Prostate gland (tissue), 2 donors: ENCODE measurements around the gene AKIRIN2. TPM values are rescaled to one million over a fixed set of nuclear protein-coding genes. Genes with fewer than 3 reads are reported as not detected.
"Not testable (repeated sequence)": the region's sequence is repeated elsewhere in the genome, so short reads cannot be mapped to it uniquely, and the experiment has no call there.

ENCODE experiments used
- DNase-seq: peaks from one replicate; pipeline ENCODE4 v3.0.0-alpha.2; 2019; ENCODE audit warnings: low spot score
- H3K27ac ChIP-seq, 2 donors: fragments of 200-600 bp; sonication (generic); 2 replicates each; pipeline ENCODE4 v1.5.1; 2017 to 2019
- H3K27me3 ChIP-seq: fragments of 200-600 bp; sonication (generic); replicated peaks from 2 replicates; pipeline ENCODE4 v1.5.1; 2019; ENCODE audit not compliant: insufficient read depth
- H3K36me3 ChIP-seq, 2 donors: fragments of 200-600 bp; sonication (generic); 1 replicate in 1 of 2; 2 replicates in 1 of 2; pipeline versions ENCODE4 v1.5.1 to v1.8.1; 2017 to 2019
- H3K4me1 ChIP-seq: fragments of 200-600 bp; sonication (generic); replicated peaks from 2 replicates; pipeline ENCODE4 v1.5.1; 2019
- H3K4me3 ChIP-seq, 2 donors: fragments of 200-600 bp; sonication (generic); 2 replicates each; pipeline ENCODE4 v1.5.1; 2017 to 2019
- H3K9me3 ChIP-seq: fragments of 200-600 bp; sonication (generic); 2 replicates; pipeline ENCODE4 v1.5.1; 2017
- POLR2A ChIP-seq: fragments of 450-650 bp; IDR thresholded peaks from one replicate; pipeline ENCODE4 v1.6.1; 2016; ENCODE audit warnings: antibody characterized with exemption, mild to moderate bottlenecking
- POLR2AphosphoS5 ChIP-seq: sonication (generic); formaldehyde crosslinking; IDR thresholded peaks from one replicate; pipeline ENCODE4 v1.6.1; 2017; ENCODE audit warnings: antibody characterized with exemption
- WGBS: methylation state at CpG from one replicate; pipeline ENCODE4 v1.1.5; 2018; 5-methylcytosine and 5-hydroxymethylcytosine counted together
- intact Hi-C: fragments of 100-400 bp; cut with DNase I; formaldehyde crosslinking; loops from one replicate; pipeline ENCODE4 v1.14.2; 2022
- total RNA-seq, 2 donors: library from RNA; depleted of rRNA; stranded (reverse); fragments of >200 nt; gene quantifications; one replicate each; pipeline ENCODE4 v1.1.0, GENCODE V29; 2016
- TF ChIP-seq, protein P1 (sequence below), 4 experiments: fragments of 200-600 bp in 2 of 4; fragments of 450-650 bp in 2 of 4; sonication (generic) in 2 of 4; IDR thresholded peaks; 1 replicate in 3 of 4; 2 replicates in 1 of 4; pipeline ENCODE4 v1.5.1; 2016 to 2019; ENCODE audit warnings: antibody characterized with exemption in 4 of 4, mild to moderate bottlenecking in 2 of 4, moderate library complexity in 2 of 4

The AKIRIN2 gene
- total RNA-seq, 2 donors from 2014 or later = 28.4 to 44.1 TPM

DNA sequence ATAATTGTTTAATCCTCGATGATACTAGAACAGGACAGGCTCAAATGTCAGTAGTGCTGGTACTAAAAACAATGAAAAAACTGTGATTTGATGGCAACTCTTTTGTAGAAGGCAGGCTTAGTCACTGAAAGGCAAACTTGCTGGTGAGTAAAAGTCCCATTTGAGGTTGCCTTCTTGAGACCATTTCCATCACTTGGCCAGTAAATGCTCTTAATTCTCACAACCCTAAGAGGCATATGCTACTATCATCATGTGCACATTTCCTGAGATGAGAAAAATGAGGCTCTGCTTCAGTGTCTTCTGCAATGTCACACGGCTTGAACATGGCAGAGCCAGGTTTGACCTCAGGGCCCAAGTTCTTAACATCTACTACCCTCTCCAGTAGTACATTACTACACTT lies 9.9 kb downstream of the AKIRIN2 start:
- TF ChIP-seq POLR2AphosphoS5 = no peak
- TF ChIP-seq, protein P1, sequence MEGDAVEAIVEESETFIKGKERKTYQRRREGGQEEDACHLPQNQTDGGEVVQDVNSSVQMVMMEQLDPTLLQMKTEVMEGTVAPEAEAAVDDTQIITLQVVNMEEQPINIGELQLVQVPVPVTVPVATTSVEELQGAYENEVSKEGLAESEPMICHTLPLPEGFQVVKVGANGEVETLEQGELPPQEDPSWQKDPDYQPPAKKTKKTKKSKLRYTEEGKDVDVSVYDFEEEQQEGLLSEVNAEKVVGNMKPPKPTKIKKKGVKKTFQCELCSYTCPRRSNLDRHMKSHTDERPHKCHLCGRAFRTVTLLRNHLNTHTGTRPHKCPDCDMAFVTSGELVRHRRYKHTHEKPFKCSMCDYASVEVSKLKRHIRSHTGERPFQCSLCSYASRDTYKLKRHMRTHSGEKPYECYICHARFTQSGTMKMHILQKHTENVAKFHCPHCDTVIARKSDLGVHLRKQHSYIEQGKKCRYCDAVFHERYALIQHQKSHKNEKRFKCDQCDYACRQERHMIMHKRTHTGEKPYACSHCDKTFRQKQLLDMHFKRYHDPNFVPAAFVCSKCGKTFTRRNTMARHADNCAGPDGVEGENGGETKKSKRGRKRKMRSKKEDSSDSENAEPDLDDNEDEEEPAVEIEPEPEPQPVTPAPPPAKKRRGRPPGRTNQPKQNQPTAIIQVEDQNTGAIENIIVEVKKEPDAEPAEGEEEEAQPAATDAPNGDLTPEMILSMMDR (IDR thresholded peaks at IDR 0.05) = no peak
- TF ChIP-seq POLR2A = no peak
- Histone ChIP-seq H3K4me1 (peaks cover 3% of the 10 kb centered on the region), H3K9me3 (no peaks in the 10 kb centered on the region), H3K36me3 (no peaks in the 10 kb centered on the region), H3K4me3 (no peak overlapping the region), H3K27ac (no peak overlapping the region), H3K27me3 (no peaks in the 10 kb centered on the region)
- 47% methylated on average over 2 of the region's 2 CpGs for WGBS
- intact Hi-C loops = no loop called here
- DNase-seq = no peak

DNA sequence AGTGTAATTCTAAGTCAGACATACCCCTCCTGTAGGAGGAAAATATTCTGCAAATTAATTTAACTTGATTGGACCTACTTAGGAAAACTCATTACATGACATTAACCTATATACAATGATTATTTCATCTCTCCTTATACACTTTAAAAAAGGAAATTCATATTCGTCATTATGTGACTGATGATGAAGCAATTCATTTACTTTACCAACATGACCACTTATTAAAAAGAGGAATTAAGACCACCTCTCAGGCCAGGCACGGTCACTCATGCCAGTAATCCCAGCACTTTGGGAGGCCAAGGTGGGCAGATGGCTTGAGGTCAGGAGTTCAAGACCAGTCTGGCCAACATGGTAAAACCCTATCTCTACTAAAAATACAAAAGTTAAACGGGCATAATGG lies 11.6 kb downstream of the AKIRIN2 start:
- peaks cover 3% of the 10 kb centered on the region for H3K4me1 ChIP-seq
- TF ChIP-seq, protein P1 (IDR thresholded peaks at IDR 0.05) = no peak
- no peak overlapping the region for H3K27ac ChIP-seq
- H3K27me3 ChIP-seq = no peaks in the 10 kb centered on the region
- no peaks in the 10 kb centered on the region for H3K9me3 ChIP-seq
- 80% methylated on average over 3 of the region's 3 CpGs for whole genome bisulfite sequencing
- no peak overlapping the region for H3K4me3 ChIP-seq
- intact Hi-C loops = no loop called here
- no peak for DNase-seq
- no peaks in the 10 kb centered on the region for H3K36me3 ChIP-seq

DNA sequence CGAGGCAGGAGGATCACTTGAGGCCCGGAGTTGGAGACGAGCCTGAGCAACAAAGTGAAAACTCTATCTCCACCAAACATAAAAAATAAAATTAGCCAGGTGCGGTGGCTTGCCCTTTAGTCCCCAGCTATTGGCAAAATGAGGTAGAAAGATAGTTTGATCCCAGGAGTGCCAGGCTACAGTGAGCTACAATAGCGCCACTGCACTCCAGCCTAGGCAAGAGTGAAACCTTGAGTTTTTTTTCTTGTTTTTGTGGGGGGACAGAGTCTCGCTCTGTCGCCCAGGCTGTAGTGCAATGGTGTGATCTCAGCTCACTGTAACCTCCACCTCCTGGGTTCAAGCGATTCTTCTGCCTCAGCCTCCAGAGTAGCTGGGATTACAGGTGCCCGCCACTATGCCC lies 14.1 kb downstream of the AKIRIN2 start:
- WGBS = 95% methylated on average over 9 of the region's 9 CpGs
- H3K36me3 ChIP-seq, H3K27me3 ChIP-seq, intact Hi-C loops, H3K9me3 ChIP-seq, H3K4me3 ChIP-seq, DNase-seq, H3K4me1 ChIP-seq, H3K27ac ChIP-seq: not testable (repeated sequence)

DNA sequence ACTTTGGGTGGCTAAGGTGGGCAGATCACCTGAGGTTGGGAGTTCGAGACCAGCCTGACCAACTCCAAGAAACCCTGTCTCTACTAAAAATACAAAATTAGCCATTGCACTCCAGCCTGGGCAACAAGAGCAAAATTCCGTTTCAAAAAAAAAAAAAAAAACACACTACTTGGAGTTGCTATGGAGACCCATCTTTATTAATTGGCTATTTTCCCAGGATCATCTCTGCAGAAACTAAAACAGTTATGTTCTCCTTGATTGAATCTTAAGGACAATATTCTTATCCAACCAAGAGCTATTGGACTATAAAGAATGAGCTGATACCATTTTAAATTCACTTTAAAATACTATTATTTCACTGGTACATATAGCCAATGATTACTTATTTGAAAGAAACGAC lies 14.7 kb downstream of the AKIRIN2 start:
- intact Hi-C loops = no loop called here
- Histone ChIP-seq H3K27me3 (no peaks in the 10 kb centered on the region), H3K4me3 (no peak overlapping the region), H3K36me3 (no peaks in the 10 kb centered on the region), H3K27ac (no peak overlapping the region), H3K9me3 (no peaks in the 10 kb centered on the region), H3K4me1 (peaks cover 3% of the 10 kb centered on the region)
- TF ChIP-seq POLR2AphosphoS5 (no peak), POLR2A (no peak)
- WGBS = 62% methylated on average over 3 of the region's 3 CpGs
- no peak for DNase-seq

DNA sequence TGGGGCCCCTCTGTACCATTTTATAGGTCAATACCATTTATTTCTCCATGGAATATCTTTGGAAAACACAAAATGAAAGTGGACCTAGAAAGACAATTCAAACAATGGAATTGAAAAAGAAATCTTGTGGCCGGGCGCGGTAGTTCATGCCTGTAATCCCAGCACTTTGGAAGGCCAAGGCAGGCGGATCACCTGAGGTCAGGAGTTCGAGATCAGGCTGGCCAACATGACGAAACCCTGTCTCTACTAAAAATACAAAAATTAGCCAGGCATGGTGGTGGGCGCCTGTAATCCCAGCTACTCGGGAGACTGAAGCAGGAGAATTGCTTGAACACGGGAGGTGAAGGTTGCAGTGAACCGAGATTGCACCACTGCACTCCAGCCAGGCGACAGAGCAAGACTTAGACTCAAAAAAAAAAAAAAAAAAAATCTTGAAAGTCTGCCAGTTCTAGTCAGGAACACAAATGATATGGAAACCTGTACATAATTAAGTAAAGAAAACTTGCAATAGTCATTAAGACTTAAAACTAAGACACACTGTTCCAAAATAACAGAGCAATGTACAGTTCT lies 15.3 kb downstream of the AKIRIN2 start:
- not testable (repeated sequence) for H3K4me1 ChIP-seq

DNA sequence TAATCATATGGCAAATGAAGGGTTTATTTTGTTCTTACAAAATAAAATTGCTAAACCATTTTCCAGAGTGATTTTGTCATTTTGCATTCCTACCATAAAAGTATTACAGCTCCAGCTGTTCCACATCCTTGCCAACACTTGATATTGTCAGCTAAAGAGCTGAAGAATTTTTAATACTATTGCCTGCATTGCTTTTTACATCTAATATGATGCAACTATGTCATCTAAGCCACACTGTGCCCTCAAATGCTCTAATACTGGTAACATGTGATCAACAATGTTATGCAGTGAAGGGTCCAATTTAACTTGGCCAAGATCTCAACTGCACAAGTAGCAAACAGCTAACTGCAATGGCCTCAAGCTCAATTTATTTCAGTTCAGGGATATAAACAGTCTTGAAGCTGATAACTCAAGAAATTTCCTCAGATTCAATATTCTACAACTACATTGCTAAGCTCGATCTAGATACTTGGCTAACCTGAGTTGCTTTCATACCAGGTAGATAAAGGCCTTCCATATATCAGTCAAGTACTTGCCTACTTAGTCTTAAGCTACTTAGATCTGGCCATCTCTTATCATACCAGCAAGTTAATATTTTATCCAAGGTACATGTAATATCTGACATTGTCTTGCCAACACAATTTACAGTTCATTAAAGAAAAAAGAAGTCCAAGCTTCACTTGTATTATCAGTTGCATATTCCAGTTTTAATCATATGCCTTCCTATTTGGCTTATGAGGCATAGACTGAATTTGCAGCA lies 17.0 kb downstream of the AKIRIN2 start:
- Histone ChIP-seq H3K27me3 (no peaks in the 10 kb centered on the region), H3K36me3 (no peaks in the 10 kb centered on the region)
- TF ChIP-seq POLR2AphosphoS5 (no peak), POLR2A (no peak)
- TF ChIP-seq, protein P1 (IDR thresholded peaks at IDR 0.05) = no peak

More for the DNA sequence above, 15.3 kb downstream of the AKIRIN2 start:
- H3K9me3 ChIP-seq, H3K36me3 ChIP-seq, intact Hi-C loops, H3K27me3 ChIP-seq, DNase-seq, H3K4me3 ChIP-seq, H3K27ac ChIP-seq: not testable (repeated sequence)
- 90% methylated on average over 11 of the region's 11 CpGs for WGBS

More for the DNA sequence above, 17.0 kb downstream of the AKIRIN2 start:
- no peak for DNase-seq
- intact Hi-C loops = no loop called here
- H3K9me3 ChIP-seq = no peaks in the 10 kb centered on the region
- H3K4me3 ChIP-seq = no peak overlapping the region
- no peak overlapping the region for H3K27ac ChIP-seq
- H3K4me1 ChIP-seq = no peaks in the 10 kb centered on the region
- 97% methylated on average over 1 of the region's 1 CpG for WGBS
